Measurements from ENCODE around the gene PYROXD2.
"Not testable (repeated sequence)": the region's sequence is repeated elsewhere in the genome, so short reads cannot be mapped to it uniquely, and the experiment has no call there.

The PYROXD2 gene

GRCh38 chr10:98396096-98397063 lies 18.6 kb downstream of the PYROXD2 start:
- H3K4me3 ChIP-seq = no peak overlapping the region
- H3K9ac ChIP-seq = no peak overlapping the region
- no peaks in the 10 kb centered on the region for H3K9me3 ChIP-seq
- peak overlapping the region; percentile 84 for H3K4me2 ChIP-seq
- peaks cover 49% of the 10 kb centered on the region for H3K4me1 ChIP-seq
- H3K36me3 ChIP-seq = no peaks in the 10 kb centered on the region
- peaks cover 8% of the 10 kb centered on the region; the same call in 1 of the 2 replicates for H3K27me3 ChIP-seq
- peaks cover 30% of the 10 kb centered on the region for H4K20me1 ChIP-seq
- no peak for TF ChIP-seq Cebpa-rat (IDR thresholded peaks at IDR 0.05)
- H3K27ac ChIP-seq = no peak overlapping the region

DNA sequence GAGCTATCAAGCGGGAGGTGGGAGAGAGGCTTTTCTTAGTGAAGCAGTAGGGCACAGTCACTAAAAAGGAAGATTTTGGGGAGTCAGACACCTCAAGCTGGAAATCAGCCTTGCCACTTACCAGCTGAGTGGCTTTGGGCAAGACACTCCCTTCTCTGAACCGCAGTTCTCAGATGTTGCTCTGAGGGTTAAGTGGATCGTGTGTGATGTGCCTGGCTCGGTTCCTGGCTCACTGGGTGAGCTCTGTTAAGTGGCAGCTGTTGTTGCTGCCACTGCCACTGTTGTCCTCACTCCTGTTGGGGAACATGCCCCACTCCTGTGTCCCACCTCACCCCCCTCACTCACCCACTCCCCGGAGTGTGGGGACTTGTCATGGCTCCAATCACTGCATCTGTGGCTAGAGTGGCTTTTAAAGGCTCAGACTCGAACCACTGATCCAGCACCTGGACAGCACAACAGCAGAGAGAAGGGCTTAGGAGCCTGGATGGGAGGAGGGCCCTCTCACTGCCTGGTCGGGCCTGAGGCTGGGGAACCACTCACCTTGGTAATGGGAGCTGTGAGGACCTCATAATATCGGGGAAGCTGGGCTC lies 20.0 kb downstream of the PYROXD2 start:
- Histone ChIP-seq H3K9ac (no peak overlapping the region), H3K4me3 (no peak overlapping the region), H4K20me1 (peaks cover 36% of the 10 kb centered on the region), H3K4me2 (peak overlapping the region; percentile 84), H3K27me3 (peaks cover 8% of the 10 kb centered on the region; the same call in 1 of the 2 replicates), H3K36me3 (no peaks in the 10 kb centered on the region), H3K27ac (no peak overlapping the region), H3K9me3 (no peaks in the 10 kb centered on the region), H3K4me1 (peaks cover 64% of the 10 kb centered on the region)
- TF ChIP-seq Cebpa-rat (IDR thresholded peaks at IDR 0.05) = no peak

DNA sequence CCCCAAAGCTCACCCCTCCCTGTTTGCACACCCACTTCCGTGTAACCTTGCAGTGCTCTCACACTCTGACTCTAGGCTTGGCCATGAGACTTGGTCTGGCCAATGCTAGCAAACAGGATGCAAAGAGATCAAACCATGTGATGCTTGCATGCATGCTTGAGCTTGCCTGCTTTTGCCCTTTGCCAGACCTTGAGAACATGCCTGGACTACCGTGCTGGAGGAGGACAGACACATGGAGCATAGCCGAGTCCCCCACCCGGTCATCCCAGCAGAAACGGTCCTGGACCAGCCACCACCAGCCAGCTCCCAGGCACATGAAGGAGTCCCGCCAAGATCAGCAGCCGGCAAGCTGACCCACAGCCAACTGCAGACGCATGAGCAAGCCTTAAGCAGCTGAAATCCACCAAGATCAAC lies 23.4 kb downstream of the PYROXD2 start:
- H3K36me3 ChIP-seq = no peaks in the 10 kb centered on the region
- no peaks in the 10 kb centered on the region for H3K9me3 ChIP-seq
- no peak overlapping the region for H3K27ac ChIP-seq
- no peak overlapping the region for H3K4me3 ChIP-seq
- H4K20me1 ChIP-seq = peaks cover 36% of the 10 kb centered on the region
- H3K27me3 ChIP-seq = peaks cover 8% of the 10 kb centered on the region; the same call in 1 of the 2 replicates
- no peak for TF ChIP-seq Cebpa-rat (IDR thresholded peaks at IDR 0.05)
- no peak overlapping the region for H3K9ac ChIP-seq
- H3K4me2 ChIP-seq = peak overlapping the region; percentile 84
- H3K4me1 ChIP-seq = peaks cover 73% of the 10 kb centered on the region

DNA sequence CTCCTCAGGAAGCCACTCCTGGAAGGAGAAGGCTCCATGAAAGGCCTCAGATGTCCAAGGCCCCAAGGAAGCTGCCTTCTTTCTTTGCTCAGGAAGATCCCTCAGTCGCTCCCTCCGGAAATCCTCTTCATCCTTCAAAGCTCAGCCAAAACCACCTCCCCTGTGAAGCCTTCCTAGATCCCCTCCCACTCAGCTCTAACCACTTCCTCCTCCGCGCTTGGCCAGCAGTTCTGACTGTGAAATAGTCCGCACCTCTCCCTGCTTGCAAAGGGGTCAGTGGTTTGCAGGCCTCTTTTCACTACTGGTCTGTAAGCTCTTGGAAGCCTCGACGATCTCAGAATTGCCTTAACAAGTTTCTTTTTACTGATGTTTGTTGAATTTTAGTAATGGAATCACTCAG lies 23.9 kb downstream of the PYROXD2 start:
- Histone ChIP-seq H3K27ac (no peak overlapping the region), H3K4me1 (peaks cover 73% of the 10 kb centered on the region), H3K36me3 (no peaks in the 10 kb centered on the region), H3K4me2 (peak overlapping the region; percentile 84), H3K27me3 (peaks cover 8% of the 10 kb centered on the region; the same call in 1 of the 2 replicates), H4K20me1 (peaks cover 36% of the 10 kb centered on the region), H3K9ac (no peak overlapping the region), H3K4me3 (no peak overlapping the region), H3K9me3 (no peaks in the 10 kb centered on the region)
- no peak for TF ChIP-seq Cebpa-rat (IDR thresholded peaks at IDR 0.05)

- Histone ChIP-seq H3K4me3 (no peak overlapping the region), H3K9ac (no peak overlapping the region; the same call in 1 of the 2 replicates), H3K9me3 (no peaks in the 10 kb centered on the region), H3K27me3 (peaks cover 8% of the 10 kb centered on the region; the same call in 1 of the 2 replicates), H4K20me1 (peaks cover 35% of the 10 kb centered on the region), H3K4me1 (peaks cover 66% of the 10 kb centered on the region), H3K27ac (no peak overlapping the region; the same call in 1 of the 2 replicates), H3K4me2 (peak overlapping the region; percentile 84), H3K36me3 (no peaks in the 10 kb centered on the region)
- TF ChIP-seq Cebpa-rat (IDR thresholded peaks at IDR 0.05) = no peak
Observed at GRCh38 chr10:98390406-98390805, 24.6 kb downstream of the PYROXD2 start.

- no peak overlapping the region for H3K4me2 ChIP-seq
- no peak overlapping the region for H3K9ac ChIP-seq
- H3K27ac ChIP-seq = no peak overlapping the region
- no peaks in the 10 kb centered on the region for H3K9me3 ChIP-seq
- peaks cover 25% of the 10 kb centered on the region for H4K20me1 ChIP-seq
- TF ChIP-seq Cebpa-rat (IDR thresholded peaks at IDR 0.05) = no peak
- peaks cover 56% of the 10 kb centered on the region for H3K4me1 ChIP-seq
- H3K4me3 ChIP-seq = no peak overlapping the region
- no peaks in the 10 kb centered on the region for H3K36me3 ChIP-seq
- peaks cover 8% of the 10 kb centered on the region; the same call in 1 of the 2 replicates for H3K27me3 ChIP-seq
Observed at GRCh38 chr10:98389398-98389797, 25.6 kb downstream of the PYROXD2 start.

- H3K9me3 ChIP-seq = no peaks in the 10 kb centered on the region
- no peaks in the 10 kb centered on the region for H3K36me3 ChIP-seq
- H3K27ac ChIP-seq = no peak overlapping the region
- H3K4me3 ChIP-seq = no peak overlapping the region
- H3K9ac ChIP-seq = no peak overlapping the region
- H4K20me1 ChIP-seq = peaks cover 14% of the 10 kb centered on the region
- H3K4me1 ChIP-seq = peaks cover 44% of the 10 kb centered on the region
- no peak overlapping the region for H3K4me2 ChIP-seq
- H3K27me3 ChIP-seq = peaks cover 4% of the 10 kb centered on the region; the same call in 1 of the 2 replicates
- no peak for TF ChIP-seq Cebpa-rat (IDR thresholded peaks at IDR 0.05)
Observed at GRCh38 chr10:98388101-98388655, 26.8 kb downstream of the PYROXD2 start.

DNA sequence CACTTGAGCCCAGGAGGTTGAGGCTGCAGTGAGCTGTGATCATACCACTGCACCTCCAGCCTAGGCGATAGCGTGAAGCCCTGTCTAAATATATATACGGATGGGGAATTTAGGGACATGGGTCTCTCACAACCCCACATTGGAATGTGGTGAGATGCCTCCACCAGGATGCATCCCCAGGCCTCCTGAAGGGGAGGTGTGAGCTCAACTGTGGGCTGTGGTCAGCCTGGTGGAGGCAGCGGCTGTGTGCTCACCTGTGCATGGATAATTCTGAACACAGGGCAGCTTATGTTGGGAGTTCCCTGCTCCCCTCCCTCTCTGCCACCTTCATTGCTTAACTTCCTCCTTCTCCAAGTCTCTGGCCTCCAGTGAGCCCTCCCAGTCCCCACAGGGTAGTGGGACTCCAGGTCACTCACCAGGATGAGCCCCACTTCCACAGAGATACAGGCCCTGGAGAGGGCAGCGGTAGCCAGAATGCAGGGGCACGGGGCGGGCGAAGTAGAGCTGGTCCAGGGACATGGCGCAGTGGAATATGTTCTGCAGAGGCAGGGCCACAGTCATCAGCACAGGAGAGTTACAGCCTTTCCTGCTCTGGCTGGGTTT lies 30.4 kb downstream of the PYROXD2 start:
- Histone ChIP-seq H3K9ac (no peak overlapping the region), H4K20me1 (no peaks in the 10 kb centered on the region), H3K36me3 (0 out of 2 replicates have a peak, but pooled peaks cover 5% of the 10 kb centered on the region), H3K4me3 (no peak overlapping the region), H3K27me3 (no peaks in the 10 kb centered on the region), H3K27ac (no peak overlapping the region), H3K9me3 (no peaks in the 10 kb centered on the region), H3K4me1 (peaks cover 8% of the 10 kb centered on the region), H3K4me2 (no peak overlapping the region)
- no peak for TF ChIP-seq Cebpa-rat (IDR thresholded peaks at IDR 0.05)

GRCh38 chr10:98383869-98384268 lies 31.1 kb downstream of the PYROXD2 start:
- Histone ChIP-seq H3K27me3 (no peaks in the 10 kb centered on the region), H3K27ac (no peak overlapping the region), H3K9me3 (no peaks in the 10 kb centered on the region)

DNA sequence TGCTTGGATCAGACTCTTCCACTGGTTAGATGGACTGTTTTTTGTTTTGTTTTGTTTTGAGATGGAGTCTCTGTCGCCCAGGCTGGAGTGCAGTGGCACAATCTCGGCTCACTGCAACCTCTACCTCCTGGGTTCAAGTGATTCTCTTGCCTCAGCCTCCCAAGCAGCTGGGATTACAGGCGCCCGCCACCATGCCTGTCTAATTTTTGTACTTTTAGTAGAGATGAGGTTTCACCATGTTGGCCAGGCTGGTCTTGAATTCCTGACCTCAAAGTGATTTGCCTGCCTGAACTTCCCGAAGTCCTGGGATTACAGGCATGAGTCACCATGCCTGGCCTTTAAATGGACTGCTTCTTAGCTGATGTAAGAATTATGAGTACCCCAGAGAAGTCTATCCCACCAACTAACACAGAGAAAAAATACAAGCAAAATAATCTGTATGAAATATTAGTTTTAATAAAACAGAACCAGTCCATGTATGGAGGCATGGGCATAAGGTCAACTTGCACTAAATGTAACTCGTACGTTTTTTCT lies 31.8 kb downstream of the PYROXD2 start:
- not testable (repeated sequence) for H3K9me3 ChIP-seq, H3K27me3 ChIP-seq, H3K36me3 ChIP-seq, H3K4me2 ChIP-seq, H3K4me3 ChIP-seq, H3K9ac ChIP-seq, H3K27ac ChIP-seq, H4K20me1 ChIP-seq, H3K4me1 ChIP-seq

More at GRCh38 chr10:98383869-98384268, 31.1 kb downstream of the PYROXD2 start:
- Histone ChIP-seq H4K20me1 (no peaks in the 10 kb centered on the region), H3K4me3 (no peak overlapping the region), H3K4me1 (peaks cover 6% of the 10 kb centered on the region; the same call in 1 of the 2 replicates), H3K36me3 (0 out of 2 replicates have a peak, but pooled peaks cover 5% of the 10 kb centered on the region), H3K4me2 (no peak overlapping the region), H3K9ac (no peak overlapping the region)
- no peak for TF ChIP-seq Cebpa-rat (IDR thresholded peaks at IDR 0.05)

Data from BLaER1 (cell line).